RCC 7860 (cell line): ENCODE data around the gene SERF1A.
"Not testable (repeated sequence)": the region's sequence is repeated elsewhere in the genome, so short reads cannot be mapped to it uniquely, and the experiment has no call there.

Source experiments
- DNase-seq: peaks from one replicate; pipeline ENCODE4 v3.0.0-alpha.2; 2015; ENCODE audit warnings: low spot score
- FAIRE-seq: peaks from 2 replicates; lab custom pipeline; 2012; peaks lifted over from hg19 to GRCh38; lab: Jason Lieb, UNC

Gene SERF1A

DNA sequence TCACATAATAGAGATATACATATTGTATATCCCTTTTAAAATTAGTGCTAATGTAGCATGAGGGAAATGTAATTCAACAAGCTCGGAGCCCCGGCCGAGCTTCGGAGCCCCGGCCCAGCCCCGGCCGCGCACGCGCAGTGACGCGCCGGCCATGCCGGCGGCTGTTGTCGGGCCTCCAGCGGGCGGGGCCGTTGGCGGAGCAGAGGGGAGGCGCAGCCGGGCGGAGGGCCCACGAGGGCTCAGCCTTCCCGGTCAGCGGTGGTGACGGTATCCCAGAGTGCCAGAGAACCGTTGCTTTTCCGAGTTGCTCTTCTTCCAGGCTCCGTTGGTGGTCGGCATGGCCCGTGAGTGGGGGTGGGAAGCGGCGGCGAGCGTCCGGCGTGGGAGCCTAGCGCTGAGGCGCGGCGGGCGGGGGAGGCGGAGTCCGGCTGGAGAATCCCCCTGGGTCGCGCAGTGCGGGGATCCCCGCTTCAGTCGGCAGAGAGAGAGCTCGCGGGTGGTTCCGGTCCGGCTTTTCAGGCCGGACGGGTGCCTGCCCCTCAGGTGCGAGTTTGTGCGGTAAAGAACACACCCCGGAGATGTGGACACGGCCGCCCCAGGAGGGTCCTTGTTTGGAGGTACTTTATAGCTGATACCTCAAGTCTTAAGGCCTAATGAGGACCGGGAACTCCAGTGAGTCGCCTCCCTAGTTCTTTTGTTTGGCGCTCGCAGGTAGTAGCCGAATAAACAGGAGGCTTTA lies at the start of gene SERF1A:
Gene SERF1A, plus strand, starts transcription at position 137 of the 739 bp plus-strand sequence. Its CDS starts 201 bp downstream, at position 338.
- not testable (repeated sequence) for FAIRE-seq

DNA sequence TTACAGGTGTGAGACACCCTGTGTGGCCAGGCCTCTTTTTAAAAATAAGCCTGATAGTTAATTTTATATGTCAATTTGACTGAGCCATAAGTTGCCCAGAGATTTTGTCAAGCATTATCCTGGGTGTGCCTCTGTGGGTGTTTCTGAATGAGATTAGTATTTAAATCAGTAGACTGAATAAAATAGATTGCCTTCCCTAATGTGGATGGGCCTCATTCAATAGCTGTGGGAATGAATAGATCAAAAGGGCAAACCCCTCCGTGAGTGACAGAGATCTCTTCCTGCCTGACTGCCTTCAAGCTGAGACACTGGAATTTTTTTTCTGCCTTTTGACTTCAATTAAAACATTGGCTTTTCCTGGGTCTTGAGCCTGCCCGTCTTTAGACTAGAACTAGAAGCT lies 33.7 kb upstream of the SERF1A start:
- DNase-seq, FAIRE-seq: not testable (repeated sequence)

More for the DNA sequence above, at the start of gene SERF1A:
- DNase-seq: not testable (repeated sequence)

DNA sequence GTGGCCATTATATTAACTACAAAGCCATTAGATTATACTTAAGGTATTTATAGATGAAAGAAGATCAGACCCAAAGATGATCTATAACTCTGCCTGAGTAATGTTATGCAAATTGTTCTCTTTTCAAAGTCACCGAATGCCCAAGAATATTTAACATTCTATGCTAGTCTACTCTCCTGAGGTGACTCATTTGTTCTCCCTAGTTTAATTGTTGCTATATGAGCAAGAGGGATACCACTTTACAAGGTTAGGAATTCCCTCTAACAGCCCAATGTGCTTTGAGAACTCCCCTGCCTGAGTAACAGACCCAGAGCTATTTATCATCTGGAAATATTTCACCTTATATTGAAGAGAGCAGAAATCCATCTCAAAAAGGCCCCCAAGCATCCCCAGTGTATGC lies 29.8 kb upstream of the SERF1A start:
- not testable (repeated sequence) for DNase-seq, FAIRE-seq

DNA sequence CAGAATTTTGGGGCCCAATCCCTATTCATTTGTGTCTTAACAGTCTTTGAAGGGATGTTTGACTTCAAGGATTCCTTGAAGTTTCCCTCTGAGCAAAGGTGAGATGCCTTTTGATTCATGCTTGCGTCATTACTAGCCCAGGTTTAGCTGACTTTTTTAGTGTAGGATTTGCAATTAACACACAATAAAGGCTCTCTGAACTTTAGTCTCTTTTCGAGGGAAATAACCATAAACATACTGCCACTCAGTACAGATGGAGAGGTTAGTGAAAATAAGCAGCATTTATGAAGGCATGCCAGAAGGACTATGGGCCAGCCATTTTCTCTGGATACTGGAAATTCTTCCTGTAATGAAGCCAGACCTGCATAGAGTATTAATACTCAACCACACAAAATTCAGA lies 4.4 kb upstream of the SERF1A start:
- not testable (repeated sequence) for DNase-seq

DNA sequence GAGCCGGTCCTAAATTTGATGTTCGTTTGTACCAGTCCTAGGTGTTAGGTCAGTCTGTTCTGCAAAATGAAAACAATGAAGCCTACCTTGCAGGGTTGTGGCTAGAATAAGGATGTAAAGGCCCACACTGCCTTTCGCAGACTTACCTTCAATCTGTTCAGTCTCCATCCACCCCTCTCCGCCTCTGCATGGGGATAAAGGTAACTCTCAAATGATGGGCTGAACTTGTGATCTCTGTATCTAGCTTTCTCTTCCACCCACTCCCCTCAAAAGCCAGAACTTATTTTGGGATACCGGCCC lies 753 bp downstream of the SERF1A start:
- not testable (repeated sequence) for FAIRE-seq, DNase-seq

More for the DNA sequence above, 4.4 kb upstream of the SERF1A start:
- not testable (repeated sequence) for FAIRE-seq

DNA sequence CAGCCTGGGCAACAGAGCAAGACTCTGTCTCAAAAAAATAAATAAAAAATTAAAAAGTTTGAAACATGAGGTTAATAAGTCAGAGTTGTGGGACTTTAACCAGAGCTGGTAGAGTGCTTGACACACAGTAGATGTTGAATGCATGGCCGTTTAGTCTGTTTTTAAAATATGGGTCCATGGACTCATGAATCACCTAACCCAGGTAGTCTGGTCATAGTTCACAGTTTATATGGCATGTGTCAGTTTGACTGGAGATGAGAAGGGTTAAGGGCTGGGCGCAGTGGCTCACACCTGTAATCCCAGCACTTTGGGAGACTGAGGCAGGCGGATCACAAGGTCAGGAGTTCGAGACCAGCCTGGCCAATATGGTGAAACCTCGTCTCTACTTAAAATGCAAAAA lies 6.2 kb downstream of the SERF1A start:
- FAIRE-seq, DNase-seq: not testable (repeated sequence)

DNA sequence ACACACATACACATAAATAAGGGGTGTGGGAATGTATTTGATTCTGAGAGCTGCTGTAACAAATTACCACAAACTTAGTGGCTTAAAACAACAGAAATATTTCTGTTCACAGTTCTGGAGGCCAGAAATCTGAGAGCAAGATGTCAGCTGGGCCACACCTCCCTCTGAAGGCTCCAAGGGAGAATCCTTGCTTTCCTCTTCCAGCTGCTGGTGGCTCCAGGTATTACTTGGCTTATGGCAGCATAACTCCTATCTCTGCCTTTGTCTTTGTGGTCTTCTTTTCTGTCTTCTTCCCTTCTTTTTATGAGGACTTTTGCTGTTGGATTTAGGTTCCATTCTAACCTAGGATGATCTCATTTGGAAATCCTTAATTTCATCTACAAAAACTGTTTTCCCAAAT lies 16.4 kb downstream of the SERF1A start:
- FAIRE-seq, DNase-seq: not testable (repeated sequence)

DNA sequence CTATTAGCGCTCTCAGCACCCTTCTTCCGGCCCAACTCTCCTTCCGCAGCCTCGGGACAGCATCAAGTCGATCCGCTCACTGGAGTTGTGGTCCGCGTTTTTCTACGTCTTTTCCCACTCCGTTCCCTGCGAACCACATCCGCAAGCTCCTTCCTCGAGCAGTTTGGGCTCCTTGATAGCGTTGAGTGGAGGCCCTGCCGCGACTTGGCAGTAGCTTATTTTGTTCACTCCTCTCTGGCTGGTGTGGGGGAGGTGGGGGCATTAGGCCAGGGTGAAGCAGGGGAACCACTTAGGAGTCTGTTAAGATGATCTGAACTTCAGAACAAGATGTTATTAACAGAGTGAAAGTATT lies 24.7 kb downstream of the SERF1A start:
- not testable (repeated sequence) for FAIRE-seq, DNase-seq

DNA sequence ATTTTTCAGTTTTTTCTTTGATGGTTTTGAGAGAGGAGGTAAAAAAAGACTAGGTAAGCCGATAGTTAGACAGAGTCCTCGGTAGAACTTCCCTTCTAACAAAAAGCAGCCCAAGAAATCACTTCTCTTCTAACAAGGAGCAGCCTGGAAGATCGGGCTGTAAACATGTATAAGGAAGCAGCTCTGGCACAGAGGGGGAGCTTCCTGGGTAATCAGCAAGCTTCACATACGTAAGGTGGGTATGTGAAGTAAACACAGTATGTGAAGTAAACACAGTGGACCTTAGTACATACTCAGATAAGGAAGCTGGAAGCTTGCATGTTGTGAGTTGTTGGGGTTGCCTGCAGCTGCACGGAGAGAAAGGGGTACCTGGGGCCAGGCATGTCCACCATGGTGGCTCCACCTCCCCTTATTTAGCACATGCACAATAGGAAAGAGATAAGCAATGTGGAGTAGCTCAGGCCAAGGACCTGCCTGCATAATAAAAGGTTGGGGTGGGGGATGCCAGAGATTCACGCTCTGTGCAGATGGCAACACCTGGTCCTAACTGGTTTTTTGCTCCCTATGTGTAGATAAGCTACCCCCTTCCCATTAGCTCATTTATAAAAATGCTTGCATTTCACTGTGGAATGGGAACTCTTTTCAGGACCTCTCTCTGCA lies 31.4 kb downstream of the SERF1A start:
- not testable (repeated sequence) for DNase-seq, FAIRE-seq

DNA sequence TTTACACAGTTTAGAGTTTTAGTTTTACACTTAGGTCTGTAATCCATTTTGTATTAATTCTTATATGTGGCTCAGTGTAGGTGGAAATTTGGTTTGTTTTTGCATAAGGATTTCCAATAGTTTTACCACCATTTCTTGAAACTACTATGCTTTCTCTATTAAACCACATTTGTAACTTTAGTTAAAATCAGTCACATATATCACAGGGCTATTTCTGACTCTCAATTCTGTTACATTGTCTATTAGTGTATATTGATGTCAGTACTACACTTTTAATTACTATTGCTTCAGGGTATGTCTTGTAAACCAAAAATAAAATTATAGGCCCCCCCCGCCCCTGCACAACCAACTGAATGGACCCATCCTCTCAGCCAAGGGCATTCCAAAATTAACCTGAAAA lies 32.1 kb downstream of the SERF1A start:
- not testable (repeated sequence) for DNase-seq, FAIRE-seq

DNA sequence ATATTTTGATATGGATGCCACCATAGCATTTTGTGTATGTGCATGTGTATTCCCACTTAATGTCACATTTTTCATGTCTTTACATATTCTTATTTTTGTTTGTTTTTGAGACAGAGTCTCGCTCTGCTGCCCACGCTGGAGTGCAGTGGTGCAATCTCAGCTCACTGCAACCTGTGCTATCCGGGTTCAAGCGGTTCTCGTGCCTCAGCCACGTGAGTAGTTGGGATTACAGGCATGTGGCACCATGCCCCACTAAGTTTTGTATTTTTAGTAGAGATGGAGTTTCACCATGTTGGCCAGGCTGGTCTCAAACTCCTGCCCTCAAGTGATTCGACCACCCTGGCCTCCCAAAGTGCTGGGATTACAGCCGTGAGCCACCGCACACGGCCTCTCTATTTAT lies 52.6 kb downstream of the SERF1A start:
- not testable (repeated sequence) for FAIRE-seq, DNase-seq
